HepG2 (cell line): ENCODE measurements around the gene CBR4. TPM values are rescaled to one million over a fixed set of nuclear protein-coding genes. Genes with fewer than 3 reads are reported as not detected.

Source experiments
- ATAC-seq: fragments of 200-7000 bp; cut with Tn5 transposase; 3 replicates; pipeline ENCODE4 v1.9.1; 2020; ENCODE audit warnings: mild to moderate bottlenecking, moderate library complexity
- Bru-seq: library from RNA; stranded (reverse); fragments of 400-500 nt; gene quantifications from one replicate; lab custom pipeline; 2021; lab: Mats Ljungman, UMichigan
- BruChase-seq, 2 experiments: library from RNA; stranded (reverse); fragments of 400-500 nt; gene quantifications; one replicate each; lab custom pipeline; 2021; lab: Mats Ljungman, UMichigan
- BruUV-seq: library from RNA; stranded (reverse); fragments of 400-500 nt; replicated peaks from 2 replicates; lab custom pipeline; 2021; lab: Mats Ljungman, UMichigan
- CTCF ChIA-PET: fragments of 300-600 bp; formaldehyde crosslinking; extraction: SDS; loops from one replicate; lab custom pipeline; 2021; ENCODE audit warnings: low total read pairs, inconsistent platforms, low intra/inter-chr PET ratio; lab: Yijun Ruan, JAX
- POLR2A ChIA-PET: fragments of 350-600 bp; sonication (Branson Sonifier 250); formaldehyde crosslinking; loops from one replicate; lab custom pipeline; 2020; ENCODE audit warnings: antibody characterized with exemption, inconsistent platforms; lab: Yijun Ruan, JAX
- DNase-seq: peaks from one replicate; pipeline ENCODE4 v3.0.0-alpha.2; 2015; ENCODE audit warnings: low spot score
- FAIRE-seq: peaks from 3 replicates; lab custom pipeline; 2011; peaks lifted over from hg19 to GRCh38; lab: Jason Lieb, UNC
- H2AFZ ChIP-seq: one replicate; pipeline ENCODE4 v1.6.1; 2011; ENCODE audit warnings: low read length, inconsistent platforms
- H3K27ac ChIP-seq: fragments of 300-600 bp; 3 replicates; pipeline ENCODE4 v1.8.0; 2011; ENCODE audit warnings: mixed run types, mild to moderate bottlenecking, mixed read lengths, low read length, inconsistent platforms; ENCODE audit not compliant: insufficient read depth; ENCODE audit errors: extremely low read length
- H3K27me3 ChIP-seq, 2 experiments: fragments of 200-600 bp in 1 of 2; 2 replicates in 1 of 2; 3 replicates in 1 of 2; pipeline versions ENCODE4 v1.6.0 to v1.8.0; 2011; ENCODE audit warnings: low read length in 2 of 2, mild to moderate bottlenecking in 2 of 2, moderate library complexity in 2 of 2, inconsistent platforms in 1 of 2; ENCODE audit not compliant: insufficient read depth in 2 of 2, control insufficient read depth in 1 of 2
- H3K36me3 ChIP-seq, 2 experiments: fragments of 200-600 bp in 1 of 2; replicated peaks in 1 of 2; 2 replicates in 1 of 2; 3 replicates in 1 of 2; pipeline versions ENCODE4 v1.5.1 to v1.8.0; 2011; ENCODE audit warnings: low read length in 2 of 2, inconsistent platforms in 1 of 2; ENCODE audit not compliant: insufficient read depth in 2 of 2, control insufficient read depth in 1 of 2
- H3K4me1 ChIP-seq: 2 replicates; pipeline ENCODE4 v1.5.1; 2012; ENCODE audit warnings: low read length, inconsistent platforms; ENCODE audit not compliant: insufficient read depth
- H3K4me2 ChIP-seq: 2 replicates; pipeline ENCODE4 v1.6.0; 2011; ENCODE audit warnings: low read depth, low read length, inconsistent platforms
- H3K4me3 ChIP-seq, 3 experiments: fragments of 200-600 bp in 1 of 3; sonication (generic), shearing (Covaris generic) in 1 of 3; replicated peaks in 1 of 3; 2 replicates each; pipeline ENCODE4 v1.5.1; 2011 to 2016; ENCODE audit warnings: low read length in 3 of 3, inconsistent platforms in 2 of 3, low read depth in 2 of 3, mild to moderate bottlenecking in 2 of 3, control low read depth in 1 of 3, mixed read lengths in 1 of 3; ENCODE audit not compliant: insufficient read depth in 1 of 3
- H3K79me2 ChIP-seq: one replicate; pipeline ENCODE4 v1.6.1; 2011; ENCODE audit warnings: low read length, inconsistent platforms; ENCODE audit not compliant: insufficient read depth
- H3K9ac ChIP-seq: 2 replicates; pipeline ENCODE4 v1.6.0; 2011; ENCODE audit warnings: mild to moderate bottlenecking, low read depth, low read length, inconsistent platforms; ENCODE audit not compliant: insufficient read depth
- H3K9me3 ChIP-seq: 2 replicates; pipeline ENCODE4 v1.5.1; 2012; ENCODE audit warnings: mild to moderate bottlenecking, low read length
- H4K20me1 ChIP-seq: 2 replicates; pipeline ENCODE4 v1.6.0; 2011; ENCODE audit warnings: inconsistent platforms, mild to moderate bottlenecking, low read length, moderate library complexity; ENCODE audit not compliant: insufficient read depth
- CBX2 ChIP-seq, 2 experiments: fragments of 200-600 bp in 1 of 2; sonication (generic); formaldehyde crosslinking in 1 of 2; IDR thresholded peaks; 2 replicates each; pipeline versions ENCODE4 v1.7.0 to v1.8.1; 2018 to 2022; ENCODE audit warnings: low read depth in 2 of 2, low read length in 1 of 2, mild to moderate bottlenecking in 1 of 2, missing genetic modification reagents in 1 of 2
- HNRNPH1 ChIP-seq: fragments of 200-400 bp; formaldehyde crosslinking; optimal IDR thresholded peaks from 2 replicates; pipeline ENCODE3; 2017; ENCODE audit warnings: mild to moderate bottlenecking, low read depth, low read length
- NFE2L1 ChIP-seq: sonication (generic); formaldehyde crosslinking; IDR thresholded peaks from 2 replicates; pipeline ENCODE4 v1.4.0; 2020; ENCODE audit warnings: missing genetic modification reagents, mild to moderate bottlenecking, borderline replicate concordance
- NKX3-1 ChIP-seq: sonication (generic); formaldehyde crosslinking; IDR thresholded peaks from 2 replicates; pipeline ENCODE4 v1.5.0; 2020; ENCODE audit warnings: missing genetic modification reagents
- NONO ChIP-seq, 2 experiments: fragments of 450-650 bp in 1 of 2; sonication (generic) in 1 of 2; formaldehyde crosslinking in 1 of 2; IDR thresholded peaks in 1 of 2; conservative IDR thresholded peaks in 1 of 2; 2 replicates each; pipeline versions ENCODE4 v1.6.1 to v1.8.0; 2017 to 2022; ENCODE audit warnings: mild to moderate bottlenecking in 1 of 2, missing genetic modification reagents in 1 of 2, moderate library complexity in 1 of 2
- PAF1 ChIP-seq: IDR thresholded peaks from 2 replicates; pipeline ENCODE4 v1.6.1; 2016; ENCODE audit warnings: missing genetic modification reagents, missing compliant biosample characterization
- SMAD3 ChIP-seq: sonication (generic); formaldehyde crosslinking; IDR thresholded peaks from 2 replicates; pipeline ENCODE4 v1.4.0; 2020; ENCODE audit warnings: missing genetic modification reagents
- U2AF2 ChIP-seq: fragments of 200-400 bp; formaldehyde crosslinking; IDR thresholded peaks from 2 replicates; pipeline ENCODE4 v1.6.1; 2017; ENCODE audit warnings: low read depth, mild to moderate bottlenecking, low read length
- ZNF451 ChIP-seq: sonication (generic); formaldehyde crosslinking; IDR thresholded peaks from 2 replicates; pipeline ENCODE4 v1.5.0; 2020; ENCODE audit warnings: mild to moderate bottlenecking, missing genetic modification reagents
- ZNF607 ChIP-seq: sonication (generic); formaldehyde crosslinking; IDR thresholded peaks from 2 replicates; pipeline ENCODE4 v1.5.1; 2020; ENCODE audit warnings: missing genetic modification reagents, mild to moderate bottlenecking, borderline replicate concordance
- ZNF737 ChIP-seq: sonication (generic); formaldehyde crosslinking; IDR thresholded peaks from 2 replicates; pipeline ENCODE4 v1.5.0; 2020; ENCODE audit warnings: missing genetic modification reagents, mild to moderate bottlenecking, borderline replicate concordance
- ZSCAN22 ChIP-seq: sonication (generic); formaldehyde crosslinking; IDR thresholded peaks from 2 replicates; pipeline ENCODE4 v1.4.0; 2020; ENCODE audit warnings: mild to moderate bottlenecking, missing genetic modification reagents
- WGBS: methylation state at CpG from one replicate; pipeline ENCODE4 v1.1.6; 2017; ENCODE audit warnings: low lambda C conversion rate; 5-methylcytosine and 5-hydroxymethylcytosine counted together
- in situ Hi-C: cut with HindIII; loops from 2 replicates; pipeline ENCODE4 v1.10.0; 2017; ENCODE audit warnings: low pct_unique_long_range_greater_than_20kb; ENCODE audit not compliant: extremely low pct_ligation_motif_present
- intact Hi-C: fragments of 100-400 bp; cut with micrococcal nuclease; formaldehyde crosslinking; loops from one replicate; pipeline ENCODE4 v1.10.0; 2022; ENCODE audit not compliant: unreplicated experiment
- long read RNA-seq, 2 experiments: library from RNA in 1 of 2; library from polyadenylated mRNA in 1 of 2; stranded (forward) in 1 of 2; unstranded in 1 of 2; transcript quantifications; one replicate each; pipeline ENCODE4 v2.0.0, GENCODE V29; 2019 to 2022
- polyA minus RNA-seq, 3 experiments: library from RNA; depleted of rRNA, polyadenylated mRNA; stranded (reverse); fragments of >200 nt; gene quantifications; 2 replicates each; pipeline ENCODE4 v1.2.3, GENCODE V29; 2011; ENCODE audit warnings: low replicate concordance in 1 of 3
- polyA plus RNA-seq, 8 experiments: library from polyadenylated mRNA; depleted of rRNA in 3 of 8; stranded (reverse) in 7 of 8; unstranded in 1 of 8; fragments of >200 nt; fragmentation: Illumina TruSeq in 4 of 8; extraction: Trizol in 4 of 8; gene quantifications; 2 replicates each; pipeline versions ENCODE4 v1.2.1 to v1.2.3, GENCODE V29; 2011 to 2016; ENCODE audit warnings: low read depth in 4 of 8, missing spikeins in 1 of 8, mixed read lengths in 1 of 8; ENCODE audit not compliant: insufficient read depth in 1 of 8
- total RNA-seq, 5 experiments: library from RNA; depleted of rRNA; stranded (reverse); fragments of >200 nt; fragmentation: Illumina TruSeq; extraction: Trizol; gene quantifications; 2 replicates each; pipeline ENCODE4 v1.2.3, GENCODE V29; 2016; ENCODE audit warnings: low read depth in 1 of 5
- TF ChIP-seq, protein P1 (sequence below): sonication (generic); formaldehyde crosslinking; IDR thresholded peaks from 2 replicates; pipeline ENCODE4 v1.8.0; 2022; ENCODE audit warnings: missing genetic modification reagents, mild to moderate bottlenecking, inconsistent platforms, borderline replicate concordance
- TF ChIP-seq, protein P2 (sequence below): sonication (generic); IDR thresholded peaks from 2 replicates; pipeline ENCODE4 v1.6.1; 2016; ENCODE audit warnings: low read depth, borderline replicate concordance

Gene CBR4
- 20.7 and 21.9 TPM in 2 replicates for total RNA-seq (2016; rRNA removed; fragmentation: Illumina TruSeq; extraction: Trizol)
- total RNA-seq (2016; cell fraction: cytosol; rRNA removed; fragmentation: Illumina TruSeq; extraction: Trizol; ENCODE audit: low read depth) = 7.2 and 7.4 TPM in 2 replicates
- total RNA-seq (2016; cell fraction: insoluble cytoplasmic fraction; rRNA removed; fragmentation: Illumina TruSeq; extraction: Trizol) = 21.0 and 24.2 TPM in 2 replicates
- 6.5 and 6.8 TPM in 2 replicates for total RNA-seq (2016; cell fraction: membrane; rRNA removed; fragmentation: Illumina TruSeq; extraction: Trizol)
- total RNA-seq (2016; cell fraction: nucleus; rRNA removed; fragmentation: Illumina TruSeq; extraction: Trizol) = 39.5 and 40.0 TPM in 2 replicates
- 6.9 and 7.3 TPM in 2 replicates for polyA plus RNA-seq (2011; rRNA removed)
- 1.9 and 2.8 TPM in 2 replicates for polyA plus RNA-seq (2011; cell fraction: cytosol; rRNA removed)
- 14.0 and 21.4 TPM in 2 replicates for polyA plus RNA-seq (2011; cell fraction: nucleus; rRNA removed)
- 9.3 and 12.6 TPM in 2 replicates for polyA plus RNA-seq (2012)
- 1.2 and 1.7 TPM in 2 replicates for polyA plus RNA-seq (2016; cell fraction: cytosol; fragmentation: Illumina TruSeq; extraction: Trizol; ENCODE audit: low read depth)
- 17.1 and 20.0 TPM in 2 replicates for polyA plus RNA-seq (2016; cell fraction: insoluble cytoplasmic fraction; fragmentation: Illumina TruSeq; extraction: Trizol; ENCODE audit: low read depth)
- polyA plus RNA-seq (2016; cell fraction: membrane; fragmentation: Illumina TruSeq; extraction: Trizol; ENCODE audit: low read depth) = 2.4 and 2.8 TPM in 2 replicates
- 30.7 and 35.3 TPM in 2 replicates for polyA plus RNA-seq (2016; cell fraction: nucleus; fragmentation: Illumina TruSeq; extraction: Trizol; ENCODE audit: insufficient read depth, low read depth)
- 4.0 and 4.6 TPM in 2 replicates for polyA minus RNA-seq (2011; rRNA and poly(A)+ RNA removed; ENCODE audit: low replicate concordance)
- 2.9 and 3.2 TPM in 2 replicates for polyA minus RNA-seq (2011; cell fraction: cytosol; rRNA and poly(A)+ RNA removed)
- polyA minus RNA-seq (2011; cell fraction: nucleus; rRNA and poly(A)+ RNA removed) = 55.5 and 58.1 TPM in 2 replicates
- Bru-seq, nascent RNA = percentile 93 among the genes with signal in this experiment
- BruChase-seq, experiment 1, labeled RNA remaining after a 6-hour chase = percentile 83 among the genes with signal in this experiment
- BruChase-seq, experiment 2, labeled RNA remaining after a 2-hour chase = percentile 92 among the genes with signal in this experiment
- long read RNA-seq, experiment 1, transcript CBR4-201 (5 exons, 3,443 nt) = major isoform, 16 of 26 reads
- long read RNA-seq, experiment 1, partial matches to known transcripts = 1 of 26 reads
- long read RNA-seq, experiment 1, other reads (novel, unspliced or antisense) = 9 of 26 reads
- long read RNA-seq, experiment 2, transcript CBR4-201 (5 exons, 3,443 nt) = major isoform, 10 of 22 reads
- long read RNA-seq, experiment 2, partial matches to known transcripts = 1 of 22 reads
- long read RNA-seq, experiment 2, other reads (novel, unspliced or antisense) = 11 of 22 reads

DNA sequence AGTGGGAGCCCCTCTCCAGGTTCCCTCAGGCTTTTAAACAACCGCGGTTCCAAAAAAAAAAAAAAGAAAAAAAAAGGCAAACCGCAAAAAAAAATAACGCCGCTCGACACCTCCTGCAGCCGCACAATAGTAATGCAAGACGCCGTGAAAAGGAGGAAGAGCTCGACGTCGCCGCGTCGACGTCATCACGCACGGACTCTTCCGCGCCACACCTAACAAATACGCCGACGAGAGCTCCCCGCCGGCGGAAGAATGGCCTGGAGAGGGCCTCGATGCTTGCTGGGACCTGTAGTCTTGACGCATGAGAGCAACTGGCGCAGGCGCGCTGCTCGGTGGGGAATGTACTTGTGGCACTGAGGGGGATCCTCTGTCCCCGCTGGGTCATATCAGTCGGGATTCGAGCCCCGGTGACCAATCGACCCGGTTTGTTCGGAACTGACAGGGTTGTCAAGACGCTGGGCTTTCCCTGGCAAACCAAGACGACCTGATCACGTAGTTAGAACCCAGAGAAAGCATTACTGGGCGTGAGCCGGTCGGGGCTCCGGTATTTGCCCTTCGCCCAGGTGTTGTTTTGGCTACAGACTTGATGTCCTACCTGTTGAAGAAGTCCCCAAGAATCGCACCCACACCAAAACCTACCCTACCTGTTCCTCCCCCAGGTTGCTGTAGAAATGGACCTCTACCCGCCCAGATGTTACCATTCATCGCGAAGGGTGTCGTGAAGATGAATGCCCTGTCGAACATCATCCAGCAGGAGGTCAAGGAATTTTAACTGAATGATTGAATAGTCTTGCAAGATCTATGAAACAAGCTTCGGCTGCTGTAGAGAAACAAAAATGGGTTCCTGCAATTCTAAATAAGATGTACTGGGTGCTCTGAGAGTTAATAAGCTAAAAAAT, at the start of gene CBR4:
Gene CBR4 (minus strand): TSS at position 131 of the 899 bp plus-strand sequence. CDS start 166 bp downstream, outside the sequence.
- H3K79me2 ChIP-seq = peaks cover 22% of the 10 kb centered on the region
- WGBS = 1% methylated on average over 35 of the region's 54 CpGs
- H3K4me3 ChIP-seq = peak within 1 kb of the TSS; percentile 79 to 96 (median 82)
- peaks cover 75% of the 10 kb centered on the region for H3K4me1 ChIP-seq
- peak; percentile 97 for DNase-seq
- peaks cover 0 to 3% of the 10 kb centered on the region in 2 experiments; a peak in 1 of 5 replicates for H3K27me3 ChIP-seq
- ChIA-PET POLR2A (interaction anchor here (0.6 to 2.1 kb wide), 35 partner anchors 8 to 1017 kb away, joined by 3 to 20 read pairs (median 4); no protein-coding TSS in a partner anchor), CTCF (no interaction called here)
- H3K4me2 ChIP-seq = peak within 1 kb of the TSS; percentile 89
- FAIRE-seq = peak; percentile 67
- H3K36me3 ChIP-seq = no peaks in the 10 kb centered on the region; a peak in 1 of 5 replicates
- ATAC-seq = peak; percentile 98
- no peaks in the 10 kb centered on the region for H3K9me3 ChIP-seq
- peak within 1 kb of the TSS; percentile 66 for H2AFZ ChIP-seq
- peak within 1 kb of the TSS; percentile 92 for H3K9ac ChIP-seq
- intact Hi-C loops (loop anchor here (5.0 kb wide), 1 partner anchor 72 kb away; no protein-coding TSS in a partner anchor), in situ Hi-C loops (no loop called here)
- H4K20me1 ChIP-seq = no peaks in the 10 kb centered on the region
- H3K27ac ChIP-seq = peak within 1 kb of the TSS; percentile 90
- TSS peak; percentile 92 for BruUV-seq
- TF ChIP-seq NFE2L1 (CRISPR knock-in tag) = no peak
- peak; percentile 71; the same call in 1 of the 2 replicates for TF ChIP-seq SMAD3 (CRISPR knock-in tag)
- TF ChIP-seq ZSCAN22 = no peak
- no peak for TF ChIP-seq NONO (IDR thresholded peaks at IDR 0.05)
- TF ChIP-seq NONO (CRISPR knock-in tag; conservative IDR thresholded peaks at IDR 0.05) = peak; percentile 69
- no peak for TF ChIP-seq ZNF451 (CRISPR knock-in tag)
- TF ChIP-seq NKX3-1 = no peak
- TF ChIP-seq U2AF2 = no peak
- no peak for TF ChIP-seq HNRNPH1
- TF ChIP-seq, protein P1, sequence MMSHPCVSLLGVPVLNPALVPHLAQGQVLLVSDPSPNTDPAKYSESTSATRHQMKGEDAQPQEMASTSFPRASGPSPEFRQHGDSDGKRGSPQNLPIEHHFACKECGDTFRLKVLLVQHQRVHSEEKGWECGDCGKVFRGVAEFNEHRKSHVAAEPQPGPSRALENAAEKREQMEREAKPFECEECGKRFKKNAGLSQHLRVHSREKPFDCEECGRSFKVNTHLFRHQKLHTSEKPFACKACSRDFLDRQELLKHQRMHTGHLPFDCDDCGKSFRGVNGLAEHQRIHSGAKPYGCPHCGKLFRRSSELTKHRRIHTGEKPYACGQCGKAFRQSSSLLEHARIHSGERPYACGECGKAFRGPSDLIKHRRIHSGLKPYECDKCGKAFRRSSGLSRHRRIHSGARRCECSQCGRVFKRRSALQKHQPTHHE (CRISPR knock-in tag) = no peak
- TF ChIP-seq ZNF607 = peak; percentile 16; the same call in 1 of the 2 replicates
- no peak for TF ChIP-seq PAF1 (CRISPR knock-in tag)
- TF ChIP-seq CBX2 (IDR thresholded peaks at IDR 0.05; ENCODE audit: low read depth, low read length) = no peak
- no peak for TF ChIP-seq CBX2 (CRISPR knock-in tag; IDR thresholded peaks at IDR 0.05; ENCODE audit: low read depth)
- TF ChIP-seq ZNF737 (CRISPR knock-in tag) = no peak
- TF ChIP-seq, protein P2, sequence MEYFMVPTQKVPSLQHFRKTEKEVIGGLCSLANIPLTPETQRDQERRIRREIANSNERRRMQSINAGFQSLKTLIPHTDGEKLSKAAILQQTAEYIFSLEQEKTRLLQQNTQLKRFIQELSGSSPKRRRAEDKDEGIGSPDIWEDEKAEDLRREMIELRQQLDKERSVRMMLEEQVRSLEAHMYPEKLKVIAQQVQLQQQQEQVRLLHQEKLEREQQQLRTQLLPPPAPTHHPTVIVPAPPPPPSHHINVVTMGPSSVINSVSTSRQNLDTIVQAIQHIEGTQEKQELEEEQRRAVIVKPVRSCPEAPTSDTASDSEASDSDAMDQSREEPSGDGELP = no peak
